Liver (tissue), 9 donors: Measurements from ENCODE around the gene PSMB3. TPM values are rescaled to one million over a fixed set of nuclear protein-coding genes. Genes with fewer than 3 reads are reported as not detected.
A peak's percentile ranks its signal among the peaks of the same experiment; 100 is the strongest.

Source experiments
- DNase-seq: peaks from one replicate; pipeline ENCODE4 v3.0.0-alpha.2; 2017; ENCODE audit warnings: low spot score
- H3K27ac ChIP-seq, 2 donors: one replicate each; pipeline ENCODE4 v1.7.0; 2013; ENCODE audit warnings: inconsistent platforms in 2 of 2, low read length in 2 of 2, control low read depth in 1 of 2, low read depth in 1 of 2, mild to moderate bottlenecking in 1 of 2
- H3K27me3 ChIP-seq, 4 donors: one replicate each; pipeline versions ENCODE4 v1.6.1 to v1.7.0; 2013; ENCODE audit warnings: low read length in 3 of 4, inconsistent platforms in 1 of 4, mild to moderate bottlenecking in 1 of 4, moderate library complexity in 1 of 4; ENCODE audit not compliant: control insufficient read depth in 4 of 4, insufficient read depth in 4 of 4
- H3K36me3 ChIP-seq, 4 donors: one replicate each; pipeline versions ENCODE4 v1.6.1 to v1.7.0; 2013; ENCODE audit warnings: low read length in 3 of 4, mild to moderate bottlenecking in 3 of 4, low read depth in 1 of 4, moderate library complexity in 1 of 4; ENCODE audit not compliant: control insufficient read depth in 4 of 4, insufficient read depth in 3 of 4
- H3K4me1 ChIP-seq, 4 donors: one replicate each; pipeline versions ENCODE4 v1.6.1 to v1.7.0; 2013; ENCODE audit warnings: low read length in 3 of 4, mild to moderate bottlenecking in 3 of 4, moderate library complexity in 1 of 4; ENCODE audit not compliant: control insufficient read depth in 4 of 4, insufficient read depth in 4 of 4
- H3K4me3 ChIP-seq, 3 donors: one replicate each; pipeline versions ENCODE4 v1.6.1 to v1.7.0; 2013; ENCODE audit warnings: low read length in 3 of 3, control low read depth in 1 of 3, low read depth in 1 of 3, mild to moderate bottlenecking in 1 of 3
- H3K9ac ChIP-seq, 2 donors: one replicate each; pipeline ENCODE4 v1.7.0; 2013; ENCODE audit warnings: low read length in 2 of 2, mild to moderate bottlenecking in 2 of 2, moderate library complexity in 2 of 2, control low read depth in 1 of 2, low read depth in 1 of 2
- H3K9me3 ChIP-seq, 4 donors: one replicate each; pipeline versions ENCODE4 v1.6.1 to v1.7.0; 2013; ENCODE audit warnings: low read length in 3 of 4; ENCODE audit not compliant: control insufficient read depth in 4 of 4
- EGR1 ChIP-seq, 2 donors: IDR thresholded peaks; 2 replicates each; pipeline ENCODE4 v1.6.1; 2016 to 2018; ENCODE audit warnings: antibody characterized with exemption in 2 of 2, low read depth in 2 of 2
- FOXA1 ChIP-seq: IDR thresholded peaks from 2 replicates; pipeline ENCODE4 v1.6.1; 2016; ENCODE audit warnings: antibody characterized with exemption
- GABPA ChIP-seq, 2 donors: IDR thresholded peaks in 1 of 2; conservative IDR thresholded peaks in 1 of 2; 2 replicates each; pipeline ENCODE4 v1.6.1; 2016; ENCODE audit warnings: antibody characterized with exemption in 2 of 2, mild to moderate bottlenecking in 1 of 2, moderate library complexity in 1 of 2
- HNF4A ChIP-seq, 2 donors: conservative IDR thresholded peaks; 2 replicates each; pipeline ENCODE4 v1.6.1; 2016; ENCODE audit warnings: antibody characterized with exemption in 2 of 2, mild to moderate bottlenecking in 2 of 2
- HNF4G ChIP-seq: IDR thresholded peaks from 2 replicates; pipeline ENCODE4 v1.6.1; 2016; ENCODE audit warnings: antibody characterized with exemption
- JUND ChIP-seq, 2 donors: IDR thresholded peaks; 2 replicates each; pipeline ENCODE4 v1.6.1; 2016; ENCODE audit warnings: antibody characterized with exemption in 2 of 2
- NR2F2 ChIP-seq: IDR thresholded peaks from 2 replicates; pipeline ENCODE4 v1.6.1; 2016; ENCODE audit warnings: antibody characterized with exemption
- RAD21 ChIP-seq, 2 donors: IDR thresholded peaks; 2 replicates each; pipeline ENCODE4 v1.6.1; 2016; ENCODE audit warnings: antibody characterized with exemption in 2 of 2, mild to moderate bottlenecking in 2 of 2
- RXRA ChIP-seq, 2 donors: IDR thresholded peaks; 2 replicates each; pipeline ENCODE4 v1.6.1; 2017 to 2018; ENCODE audit warnings: antibody characterized with exemption in 2 of 2, mild to moderate bottlenecking in 1 of 2
- SP1 ChIP-seq: IDR thresholded peaks from 2 replicates; pipeline ENCODE4 v1.6.1; 2018; ENCODE audit warnings: antibody characterized with exemption, mild to moderate bottlenecking
- TAF1 ChIP-seq: conservative IDR thresholded peaks from 2 replicates; pipeline ENCODE4 v1.6.1; 2016; ENCODE audit warnings: antibody characterized with exemption, mild to moderate bottlenecking
- YY1 ChIP-seq: IDR thresholded peaks from 2 replicates; pipeline ENCODE4 v1.6.1; 2016; ENCODE audit warnings: antibody characterized with exemption, mild to moderate bottlenecking
- WGBS: extraction: QIAGEN DNeasy Blood & Tissue Kit; methylation state at CpG from one replicate; pipeline ENCODE4 v1.1.7; 2013; 5-methylcytosine and 5-hydroxymethylcytosine counted together
- polyA plus RNA-seq, 2 donors: library from polyadenylated mRNA; stranded (reverse) in 1 of 2; unstranded in 1 of 2; fragments of 200-250 nt in 1 of 2; fragments of >200 nt in 1 of 2; fragmentation: Nextera tagmentation in 1 of 2; extraction: Ambion mirVana in 1 of 2; gene quantifications; one replicate each; pipeline versions ENCODE4 v1.2.1 to v1.2.3, GENCODE V29; 2013 to 2015
- total RNA-seq, 2 donors: library from RNA; depleted of rRNA; stranded (reverse); fragments of >200 nt; gene quantifications; one replicate each; pipeline ENCODE4 v1.2.3, GENCODE V29; 2014
- TF ChIP-seq, protein P1 (sequence below): fragments of 150-350 bp; IDR thresholded peaks from 2 replicates; pipeline ENCODE4 v1.5.1; 2017; ENCODE audit warnings: improper control_type of control experiment, low read depth, low read length; ENCODE audit not compliant: missing input control
- TF ChIP-seq, protein P2 (sequence below): IDR thresholded peaks from 2 replicates; pipeline ENCODE4 v1.6.1; 2016; ENCODE audit warnings: antibody characterized with exemption, mild to moderate bottlenecking
- TF ChIP-seq, protein P3 (sequence below): IDR thresholded peaks from 2 replicates; pipeline ENCODE4 v1.6.1; 2016; ENCODE audit warnings: antibody characterized with exemption
- TF ChIP-seq, protein P4 (sequence below): IDR thresholded peaks from 2 replicates; pipeline ENCODE4 v1.6.1; 2016; ENCODE audit warnings: antibody characterized with exemption
- donor health status: healthy.
- donor health status: healthy.
- donor health status: healthy.
- donor health status: healthy.
- donor health status: healthy.

The PSMB3 gene
- total and polyA plus RNA-seq, 4 donors, result 121 to 279 (median 169) TPM

DNA sequence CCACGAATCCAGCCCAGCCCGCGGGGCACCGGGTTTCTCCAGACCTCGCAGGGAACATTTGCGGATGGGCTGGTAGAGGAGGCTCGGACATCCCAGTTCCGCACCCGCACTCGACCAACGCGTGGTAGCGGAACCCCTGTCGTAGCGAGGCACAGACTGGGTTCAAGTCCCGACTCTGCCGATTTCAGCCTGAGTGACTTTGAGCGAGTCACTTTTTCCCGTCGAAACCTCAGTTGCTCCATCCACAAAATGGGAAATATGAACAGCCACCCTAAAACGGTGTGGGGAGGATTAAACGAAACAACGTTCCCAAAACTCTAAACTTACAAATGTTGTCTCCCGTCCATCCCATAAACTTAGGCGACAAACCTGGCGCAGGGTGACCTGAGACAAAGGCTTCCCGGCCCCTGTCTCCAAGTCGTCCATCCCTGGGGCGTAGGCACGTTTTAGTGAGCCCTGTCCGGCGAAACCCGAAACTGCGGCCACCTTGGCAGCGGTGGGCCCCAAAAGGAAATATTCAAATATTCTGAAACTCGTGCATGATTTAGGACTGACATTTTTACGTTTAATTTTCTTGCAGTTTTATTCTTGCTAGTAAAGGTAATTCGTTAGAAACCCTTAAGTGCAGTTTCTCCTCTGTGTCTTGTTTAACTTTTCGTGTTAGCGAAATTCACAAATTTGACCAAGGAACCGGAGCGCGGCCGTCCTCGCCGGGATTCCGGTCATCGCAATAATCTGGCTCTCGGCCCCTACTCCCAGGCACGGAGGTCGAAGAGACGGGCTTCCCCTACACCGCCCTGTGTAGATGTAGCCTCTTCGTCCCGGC, 49.4 kb upstream of the PSMB3 start:
- Histone ChIP-seq H3K27me3 (no peaks in the 10 kb centered on the region), H3K36me3 (no peaks in the 10 kb centered on the region), H3K27ac (peak overlapping the region; percentile 89 to 92), H3K4me3 (peak overlapping the region; percentile 65 to 83 (median 78)), H3K9me3 (no peaks in the 10 kb centered on the region), H3K4me1 (peaks cover 2 to 38% (median 21%) of the 10 kb centered on the region in 4 donors), H3K9ac (peak overlapping the region; percentile 61 to 70)
- DNase-seq, result no peak
- WGBS, result under 1% methylated on average over 55 of the region's 55 CpGs
- TF ChIP-seq SP1, result no peak
- no peak for TF ChIP-seq HNF4A (conservative IDR thresholded peaks at IDR 0.05)
- TF ChIP-seq EGR1 (IDR thresholded peaks at IDR 0.05; ENCODE audit: low read depth in 2 of 2), result no peak
- no peak for TF ChIP-seq HNF4G
- no peak for TF ChIP-seq JUND (IDR thresholded peaks at IDR 0.05)
- no peak for TF ChIP-seq YY1
- TF ChIP-seq, protein P1, sequence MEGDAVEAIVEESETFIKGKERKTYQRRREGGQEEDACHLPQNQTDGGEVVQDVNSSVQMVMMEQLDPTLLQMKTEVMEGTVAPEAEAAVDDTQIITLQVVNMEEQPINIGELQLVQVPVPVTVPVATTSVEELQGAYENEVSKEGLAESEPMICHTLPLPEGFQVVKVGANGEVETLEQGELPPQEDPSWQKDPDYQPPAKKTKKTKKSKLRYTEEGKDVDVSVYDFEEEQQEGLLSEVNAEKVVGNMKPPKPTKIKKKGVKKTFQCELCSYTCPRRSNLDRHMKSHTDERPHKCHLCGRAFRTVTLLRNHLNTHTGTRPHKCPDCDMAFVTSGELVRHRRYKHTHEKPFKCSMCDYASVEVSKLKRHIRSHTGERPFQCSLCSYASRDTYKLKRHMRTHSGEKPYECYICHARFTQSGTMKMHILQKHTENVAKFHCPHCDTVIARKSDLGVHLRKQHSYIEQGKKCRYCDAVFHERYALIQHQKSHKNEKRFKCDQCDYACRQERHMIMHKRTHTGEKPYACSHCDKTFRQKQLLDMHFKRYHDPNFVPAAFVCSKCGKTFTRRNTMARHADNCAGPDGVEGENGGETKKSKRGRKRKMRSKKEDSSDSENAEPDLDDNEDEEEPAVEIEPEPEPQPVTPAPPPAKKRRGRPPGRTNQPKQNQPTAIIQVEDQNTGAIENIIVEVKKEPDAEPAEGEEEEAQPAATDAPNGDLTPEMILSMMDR, result no peak
- no peak for TF ChIP-seq FOXA1
- TF ChIP-seq, protein P2, sequence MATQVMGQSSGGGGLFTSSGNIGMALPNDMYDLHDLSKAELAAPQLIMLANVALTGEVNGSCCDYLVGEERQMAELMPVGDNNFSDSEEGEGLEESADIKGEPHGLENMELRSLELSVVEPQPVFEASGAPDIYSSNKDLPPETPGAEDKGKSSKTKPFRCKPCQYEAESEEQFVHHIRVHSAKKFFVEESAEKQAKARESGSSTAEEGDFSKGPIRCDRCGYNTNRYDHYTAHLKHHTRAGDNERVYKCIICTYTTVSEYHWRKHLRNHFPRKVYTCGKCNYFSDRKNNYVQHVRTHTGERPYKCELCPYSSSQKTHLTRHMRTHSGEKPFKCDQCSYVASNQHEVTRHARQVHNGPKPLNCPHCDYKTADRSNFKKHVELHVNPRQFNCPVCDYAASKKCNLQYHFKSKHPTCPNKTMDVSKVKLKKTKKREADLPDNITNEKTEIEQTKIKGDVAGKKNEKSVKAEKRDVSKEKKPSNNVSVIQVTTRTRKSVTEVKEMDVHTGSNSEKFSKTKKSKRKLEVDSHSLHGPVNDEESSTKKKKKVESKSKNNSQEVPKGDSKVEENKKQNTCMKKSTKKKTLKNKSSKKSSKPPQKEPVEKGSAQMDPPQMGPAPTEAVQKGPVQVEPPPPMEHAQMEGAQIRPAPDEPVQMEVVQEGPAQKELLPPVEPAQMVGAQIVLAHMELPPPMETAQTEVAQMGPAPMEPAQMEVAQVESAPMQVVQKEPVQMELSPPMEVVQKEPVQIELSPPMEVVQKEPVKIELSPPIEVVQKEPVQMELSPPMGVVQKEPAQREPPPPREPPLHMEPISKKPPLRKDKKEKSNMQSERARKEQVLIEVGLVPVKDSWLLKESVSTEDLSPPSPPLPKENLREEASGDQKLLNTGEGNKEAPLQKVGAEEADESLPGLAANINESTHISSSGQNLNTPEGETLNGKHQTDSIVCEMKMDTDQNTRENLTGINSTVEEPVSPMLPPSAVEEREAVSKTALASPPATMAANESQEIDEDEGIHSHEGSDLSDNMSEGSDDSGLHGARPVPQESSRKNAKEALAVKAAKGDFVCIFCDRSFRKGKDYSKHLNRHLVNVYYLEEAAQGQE, result no peak
- TF ChIP-seq RAD21 (IDR thresholded peaks at IDR 0.05), result no peak
- no peak for TF ChIP-seq TAF1
- no peak for TF ChIP-seq GABPA (IDR thresholded peaks at IDR 0.05 in 1 of 2, conservative IDR thresholded peaks at IDR 0.05 in 1 of 2)

DNA sequence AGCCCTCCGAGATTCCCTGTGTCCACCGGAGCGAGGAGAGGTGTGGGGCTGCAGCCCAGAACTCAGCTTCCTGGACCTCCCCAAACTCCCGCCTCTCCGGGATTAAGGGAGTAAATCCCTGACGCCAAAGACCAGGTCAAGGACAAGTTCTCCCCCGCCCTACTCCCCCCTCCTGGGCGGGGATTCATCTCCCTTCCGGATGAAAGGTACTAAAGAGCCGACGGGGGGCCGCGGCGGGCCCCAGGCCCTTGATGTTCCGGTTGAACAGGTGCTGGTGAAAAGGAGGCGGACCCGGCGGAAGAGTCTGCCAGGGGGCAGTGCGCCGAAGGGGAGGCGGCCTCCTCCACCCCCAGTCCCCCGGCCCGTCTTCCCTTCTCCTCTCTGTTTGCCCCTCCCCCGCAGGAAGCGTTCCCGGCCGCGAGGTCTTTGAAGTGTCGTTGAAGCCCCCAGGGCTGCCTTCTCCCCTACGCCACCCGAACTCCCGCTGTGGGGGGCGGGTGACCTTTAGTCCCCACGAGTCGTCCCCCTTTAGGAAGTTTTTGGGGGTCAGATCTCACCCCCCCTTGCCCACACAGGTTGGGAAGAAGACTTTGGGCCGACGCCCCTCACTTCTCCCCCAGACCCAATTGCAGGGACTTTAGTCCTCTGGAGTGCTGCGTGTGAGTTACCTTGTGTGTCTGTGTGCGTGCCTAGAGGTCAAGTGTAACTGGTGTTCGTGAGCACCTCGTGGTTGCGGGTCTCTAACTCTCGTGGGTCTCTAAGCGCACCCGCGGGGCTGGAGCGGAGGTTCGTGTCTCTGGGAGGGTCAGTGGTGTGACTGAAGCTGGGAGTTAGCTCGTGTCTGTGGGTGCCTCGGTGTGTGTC, 48.6 kb upstream of the PSMB3 start:
- under 1% methylated on average over 50 of the region's 50 CpGs for WGBS
- no peaks in the 10 kb centered on the region for H3K27me3 ChIP-seq
- TF ChIP-seq FOXA1 (no peak), YY1 (peak; percentile 63), HNF4G (no peak), TAF1 (no peak), RAD21 (IDR thresholded peaks at IDR 0.05) (peak in 1 of 2 donors; percentile 16), HNF4A (conservative IDR thresholded peaks at IDR 0.05) (peak; percentile 53), NR2F2 (peak; percentile 75), RXRA (IDR thresholded peaks at IDR 0.05) (peak; percentile 77 to 84)
- TF ChIP-seq, protein P3, sequence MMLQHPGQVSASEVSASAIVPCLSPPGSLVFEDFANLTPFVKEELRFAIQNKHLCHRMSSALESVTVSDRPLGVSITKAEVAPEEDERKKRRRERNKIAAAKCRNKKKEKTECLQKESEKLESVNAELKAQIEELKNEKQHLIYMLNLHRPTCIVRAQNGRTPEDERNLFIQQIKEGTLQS, result no peak
- TF ChIP-seq, protein P4, sequence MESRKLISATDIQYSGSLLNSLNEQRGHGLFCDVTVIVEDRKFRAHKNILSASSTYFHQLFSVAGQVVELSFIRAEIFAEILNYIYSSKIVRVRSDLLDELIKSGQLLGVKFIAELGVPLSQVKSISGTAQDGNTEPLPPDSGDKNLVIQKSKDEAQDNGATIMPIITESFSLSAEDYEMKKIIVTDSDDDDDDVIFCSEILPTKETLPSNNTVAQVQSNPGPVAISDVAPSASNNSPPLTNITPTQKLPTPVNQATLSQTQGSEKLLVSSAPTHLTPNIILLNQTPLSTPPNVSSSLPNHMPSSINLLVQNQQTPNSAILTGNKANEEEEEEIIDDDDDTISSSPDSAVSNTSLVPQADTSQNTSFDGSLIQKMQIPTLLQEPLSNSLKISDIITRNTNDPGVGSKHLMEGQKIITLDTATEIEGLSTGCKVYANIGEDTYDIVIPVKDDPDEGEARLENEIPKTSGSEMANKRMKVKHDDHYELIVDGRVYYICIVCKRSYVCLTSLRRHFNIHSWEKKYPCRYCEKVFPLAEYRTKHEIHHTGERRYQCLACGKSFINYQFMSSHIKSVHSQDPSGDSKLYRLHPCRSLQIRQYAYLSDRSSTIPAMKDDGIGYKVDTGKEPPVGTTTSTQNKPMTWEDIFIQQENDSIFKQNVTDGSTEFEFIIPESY, result peak; percentile 57
- TF ChIP-seq, protein P1, result no peak

More for the DNA sequence above, 48.6 kb upstream of the PSMB3 start:
- Histone ChIP-seq H3K27ac (peak overlapping the region; percentile 89 to 92), H3K9ac (peak overlapping the region; percentile 88 to 94), H3K9me3 (no peaks in the 10 kb centered on the region), H3K36me3 (no peaks in the 10 kb centered on the region), H3K4me1 (peaks cover 2 to 38% (median 21%) of the 10 kb centered on the region in 4 donors), H3K4me3 (peak overlapping the region; percentile 78 to 83 (median 83))
- DNase-seq, result peak; percentile 63
